SIG-M5 treated with dmso at 0.1 percent for 504 hours (cell line): Measurements from ENCODE around the gene DNAJC27.

ENCODE experiments used
- DNase-seq: peaks from one replicate; lab custom pipeline; 2025; ENCODE audit not compliant: unreplicated experiment; lab: John Stamatoyannopoulos, UW

DNAJC27 gene

GRCh38 chr2:24970483-24971285 is 1.1 kb downstream of the DNAJC27 start:
- DNase-seq = peak; percentile 32

- DNase-seq = peak; percentile 6
Observed at GRCh38 chr2:24969784-24970183, 2.0 kb downstream of the DNAJC27 start.

- no peak for DNase-seq
Observed at GRCh38 chr2:24961903-24962302, 9.9 kb downstream of the DNAJC27 start.

- DNase-seq = no peak
Observed at GRCh38 chr2:24959761-24960160, 12.0 kb downstream of the DNAJC27 start.

- no peak for DNase-seq
Observed at GRCh38 chr2:24958411-24958935, 13.3 kb downstream of the DNAJC27 start.

- DNase-seq = no peak
Observed at GRCh38 chr2:24957976-24958375, 13.8 kb downstream of the DNAJC27 start.

- DNase-seq = no peak
Observed at GRCh38 chr2:24957221-24957620, 14.5 kb downstream of the DNAJC27 start.

- no peak for DNase-seq
Observed at GRCh38 chr2:24955921-24956320, 15.8 kb downstream of the DNAJC27 start.

GRCh38 chr2:24955232-24955631 is 16.5 kb downstream of the DNAJC27 start:
- DNase-seq = no peak

GRCh38 chr2:24950102-24950501 is 21.7 kb downstream of the DNAJC27 start:
- no peak for DNase-seq

GRCh38 chr2:24948506-24948905 is 23.2 kb downstream of the DNAJC27 start:
- DNase-seq = no peak

- no peak for DNase-seq
Observed at GRCh38 chr2:24947561-24948157, 24.1 kb downstream of the DNAJC27 start.

- no peak for DNase-seq
Observed at GRCh38 chr2:24945907-24946306, 25.8 kb downstream of the DNAJC27 start.

GRCh38 chr2:24943427-24944053 is 28.2 kb downstream of the DNAJC27 start:
- DNase-seq = no peak

GRCh38 chr2:24939353-24939752 is 32.4 kb downstream of the DNAJC27 start:
- DNase-seq = no peak

GRCh38 chr2:24937236-24937635 is 34.5 kb downstream of the DNAJC27 start:
- no peak for DNase-seq

GRCh38 chr2:24935145-24935544 is 36.6 kb downstream of the DNAJC27 start:
- no peak for DNase-seq

GRCh38 chr2:24932715-24933114 is 39.0 kb downstream of the DNAJC27 start:
- no peak for DNase-seq

- no peak for DNase-seq
Observed at GRCh38 chr2:24930768-24931167, 41.0 kb downstream of the DNAJC27 start.

GRCh38 chr2:24929230-24929629 is 42.5 kb downstream of the DNAJC27 start:
- DNase-seq = no peak

GRCh38 chr2:24928036-24928435 is 43.7 kb downstream of the DNAJC27 start:
- no peak for DNase-seq
